GM23338 (cell line): ENCODE measurements around the gene RAB36. TPM values are rescaled to one million over a fixed set of nuclear protein-coding genes. Genes with fewer than 3 reads are reported as not detected.

Source experiments
- ATAC-seq: fragments of 200-7000 bp; cut with Tn5 transposase; 3 replicates; pipeline ENCODE4 v1.9.1; 2020
- DNase-seq: peaks from one replicate; pipeline ENCODE4 v3.0.0-alpha.2; 2015; ENCODE audit warnings: low spot score
- H2AFZ ChIP-seq: fragments of 200-600 bp; sonication (generic); 2 replicates; pipeline ENCODE4 v1.8.0; 2016; ENCODE audit warnings: antibody characterized with exemption, mild to moderate bottlenecking, moderate library complexity
- H3F3A ChIP-seq: fragments of 200-600 bp; sonication (generic); replicated peaks from 2 replicates; pipeline ENCODE4 v1.8.0; 2017; ENCODE audit warnings: antibody characterized with exemption, mixed run types, low read depth
- H3K27ac ChIP-seq: fragments of 200-600 bp; sonication (generic); 2 replicates; pipeline ENCODE4 v1.6.1; 2016; ENCODE audit warnings: low read depth
- H3K27me3 ChIP-seq: fragments of 200-600 bp; sonication (generic); 2 replicates; pipeline ENCODE4 v1.8.0; 2016; ENCODE audit warnings: mild to moderate bottlenecking, mixed run types, moderate library complexity; ENCODE audit not compliant: insufficient read depth
- H3K36me3 ChIP-seq: fragments of 200-600 bp; sonication (generic); 2 replicates; pipeline ENCODE4 v1.8.0; 2016; ENCODE audit warnings: mild to moderate bottlenecking; ENCODE audit not compliant: insufficient read depth
- H3K4me1 ChIP-seq: fragments of 200-600 bp; sonication (generic); 2 replicates; pipeline ENCODE4 v1.8.0; 2016; ENCODE audit warnings: mild to moderate bottlenecking, moderate library complexity; ENCODE audit not compliant: insufficient read depth
- H3K4me2 ChIP-seq: fragments of 200-600 bp; sonication (generic); 2 replicates; pipeline ENCODE4 v1.7.1; 2017; ENCODE audit warnings: mixed run types
- H3K4me3 ChIP-seq: fragments of 200-600 bp; sonication (generic); 2 replicates; pipeline ENCODE4 v1.6.1; 2016; ENCODE audit warnings: mixed run types
- H3K79me2 ChIP-seq: fragments of 200-600 bp; sonication (generic); replicated peaks from 2 replicates; pipeline ENCODE4 v1.8.0; 2017; ENCODE audit warnings: mild to moderate bottlenecking; ENCODE audit not compliant: insufficient read depth
- H3K9me2 ChIP-seq: fragments of 200-600 bp; sonication (generic); 2 replicates; pipeline ENCODE4 v1.8.0; 2017; ENCODE audit not compliant: insufficient read depth
- H4K20me1 ChIP-seq: fragments of 200-600 bp; sonication (generic); replicated peaks from 2 replicates; pipeline ENCODE4 v1.8.0; 2017; ENCODE audit warnings: mild to moderate bottlenecking; ENCODE audit not compliant: insufficient read depth
- H3K27ac Mint-ChIP-seq: 2 replicates; pipeline ENCODE4 v1.8.0; 2020; ENCODE audit warnings: inconsistent platforms, mild to moderate bottlenecking, moderate library complexity, mixed read lengths
- H3K27me3 Mint-ChIP-seq: 3 replicates; pipeline ENCODE4 v1.8.0; 2022; ENCODE audit warnings: low read depth, mild to moderate bottlenecking, moderate library complexity, mixed read lengths, inconsistent platforms; ENCODE audit not compliant: insufficient read depth, poor library complexity
- H3K36me3 Mint-ChIP-seq: 3 replicates; pipeline ENCODE4 v1.8.0; 2021; ENCODE audit warnings: low read depth, mild to moderate bottlenecking, inconsistent platforms, moderate library complexity, mixed read lengths
- H3K4me1 Mint-ChIP-seq: 3 replicates; pipeline ENCODE4 v1.8.0; 2020; ENCODE audit warnings: mild to moderate bottlenecking, inconsistent platforms, mixed read lengths
- H3K4me3 Mint-ChIP-seq: 3 replicates; pipeline ENCODE4 v1.8.0; 2021; ENCODE audit warnings: moderate library complexity, mild to moderate bottlenecking, inconsistent platforms, mixed read lengths
- H3K9me3 Mint-ChIP-seq: 3 replicates; pipeline ENCODE4 v1.8.0; 2020; ENCODE audit warnings: moderate library complexity, mild to moderate bottlenecking, inconsistent platforms, mixed read lengths
- CREB1 ChIP-seq: fragments of 250-450 bp; sonication (Bioruptor Pico); IDR thresholded peaks from 2 replicates; pipeline ENCODE4 v1.5.0; 2020; ENCODE audit warnings: low read depth, mild to moderate bottlenecking, moderate library complexity
- CTCF ChIP-seq, 2 experiments: fragments of 200-600 bp in 1 of 2; sonication (generic) in 1 of 2; conservative IDR thresholded peaks; 2 replicates each; pipeline versions ENCODE4 v1.5.1 to v1.6.1; 2016 to 2017; ENCODE audit warnings: antibody characterized with exemption in 2 of 2, low read depth in 2 of 2, mild to moderate bottlenecking in 2 of 2, moderate library complexity in 1 of 2
- ETS1 ChIP-seq: IDR thresholded peaks from 2 replicates; pipeline ENCODE4 v1.6.1; 2016; ENCODE audit warnings: antibody characterized with exemption
- EZH2 ChIP-seq: fragments of 200-600 bp; sonication (generic); IDR thresholded peaks from one replicate; pipeline ENCODE4 v1.8.0; 2017; ENCODE audit warnings: antibody characterized with exemption, mild to moderate bottlenecking, low read depth; ENCODE audit not compliant: unreplicated experiment
- EZH2phosphoT487 ChIP-seq: fragments of 200-600 bp; sonication (generic); IDR thresholded peaks from one replicate; pipeline ENCODE4 v1.8.1; 2018; ENCODE audit warnings: antibody characterized with exemption; ENCODE audit not compliant: unreplicated experiment
- NANOG ChIP-seq: IDR thresholded peaks from 2 replicates; pipeline ENCODE4 v1.6.1; 2016; ENCODE audit warnings: antibody characterized with exemption, borderline replicate concordance
- POLR2AphosphoS5 ChIP-seq: IDR thresholded peaks from 2 replicates; pipeline ENCODE4 v1.6.1; 2016; ENCODE audit warnings: antibody characterized with exemption, low read depth
- REST ChIP-seq: IDR thresholded peaks from one replicate; pipeline ENCODE4 v1.6.1; 2018; ENCODE audit warnings: antibody characterized with exemption; ENCODE audit not compliant: unreplicated experiment
- STAT1 ChIP-seq: IDR thresholded peaks from one replicate; pipeline ENCODE4 v1.6.1; 2016; ENCODE audit warnings: antibody characterized with exemption; ENCODE audit not compliant: unreplicated experiment
- ZNF114 ChIP-seq: fragments of 250-450 bp; sonication (Bioruptor Pico); IDR thresholded peaks from 2 replicates; pipeline ENCODE4 v1.5.0; 2020; ENCODE audit warnings: mild to moderate bottlenecking, moderate library complexity
- ZNF462 ChIP-seq: fragments of 250-450 bp; sonication (Bioruptor Pico); IDR thresholded peaks from 2 replicates; pipeline ENCODE4 v1.5.0; 2020; ENCODE audit warnings: mild to moderate bottlenecking, moderate library complexity
- polyA plus RNA-seq: library from polyadenylated mRNA; unstranded; fragments of >200 nt; fragmentation: Nextera tagmentation; extraction: Ambion mirVana; gene quantifications from 2 replicates; pipeline ENCODE4 v1.2.1, GENCODE V29; 2016
- total RNA-seq: library from RNA; depleted of rRNA; stranded (reverse); fragments of >200 nt; shearing (Covaris generic); gene quantifications from 2 replicates; pipeline ENCODE4 v1.2.3, GENCODE V29; 2014

The RAB36 gene
- total and polyA plus RNA-seq, 2 experiments from 2014 or later = 0.58 to 1.2 TPM

DNA sequence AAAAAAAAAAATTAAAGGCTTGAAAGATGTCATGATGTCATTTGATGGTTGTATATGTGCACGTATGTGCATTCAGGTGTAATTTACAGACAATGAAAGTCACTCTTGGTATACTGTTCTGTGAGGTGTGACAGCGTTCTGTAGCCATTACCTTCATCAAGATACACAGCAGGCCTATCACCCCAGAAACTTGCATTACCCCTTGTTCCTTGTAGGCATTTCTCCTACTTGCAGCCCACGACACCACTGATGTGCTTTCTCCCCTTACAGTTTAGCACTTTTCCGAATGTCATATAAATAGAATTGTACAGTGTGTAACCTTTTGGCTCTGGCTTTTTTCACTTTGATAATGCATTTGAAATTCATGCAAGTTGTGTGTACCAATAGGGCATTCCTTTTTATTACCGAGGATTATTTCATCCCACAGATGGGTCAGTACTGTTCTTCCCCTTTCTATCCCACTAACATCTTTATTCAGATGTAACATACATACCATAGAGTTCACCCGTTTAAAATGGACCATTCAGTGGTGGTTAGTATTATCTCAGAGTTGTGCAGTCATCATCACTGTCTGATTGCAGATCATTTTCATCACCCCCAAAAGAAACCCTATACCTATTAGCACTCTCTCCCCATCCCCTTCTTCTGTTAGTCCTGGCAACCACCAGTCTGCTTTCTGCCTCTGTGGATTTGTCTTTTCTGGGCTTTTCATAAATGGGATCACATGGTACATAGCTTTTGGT is 65.3 kb downstream of the RAB36 start:
- no peaks in the 10 kb centered on the region for H3K9me2 ChIP-seq
- H3K27ac Mint-ChIP-seq = no peak overlapping the region
- ATAC-seq (no peak), DNase-seq (no peak)
- no peaks in the 10 kb centered on the region; the same call in 1 of the 2 replicates for H3K4me1 ChIP-seq
- peaks cover 16% of the 10 kb centered on the region for H3K36me3 Mint-ChIP-seq
- H3K4me2 ChIP-seq = no peak overlapping the region
- H4K20me1 ChIP-seq = peaks cover 42% of the 10 kb centered on the region
- peaks cover 100% of the 10 kb centered on the region for H3K79me2 ChIP-seq
- 0 out of 2 replicates have a peak, but pooled peaks cover 3% of the 10 kb centered on the region for H3F3A ChIP-seq
- H3K4me3 Mint-ChIP-seq = no peak overlapping the region
- no peak for TF ChIP-seq ZNF114
- no peak for TF ChIP-seq REST
- TF ChIP-seq EZH2 = no peak
- TF ChIP-seq EZH2phosphoT487 = no peak
- no peak for TF ChIP-seq POLR2AphosphoS5
- TF ChIP-seq CREB1 (CRISPR knock-in tag) = no peak
- no peak for TF ChIP-seq STAT1
- no peak for TF ChIP-seq ETS1
- no peak for TF ChIP-seq ZNF462 (CRISPR knock-in tag)
- TF ChIP-seq CTCF (conservative IDR thresholded peaks at IDR 0.05; ENCODE audit: low read depth in 2 of 2) = no peak
- TF ChIP-seq NANOG = no peak
- H3K27me3 ChIP-seq = no peaks in the 10 kb centered on the region
- no peak overlapping the region for H2AFZ ChIP-seq
- H3K9me3 Mint-ChIP-seq = no peaks in the 10 kb centered on the region
- H3K4me1 Mint-ChIP-seq = peaks cover 32% of the 10 kb centered on the region
- no peak overlapping the region for H3K27ac ChIP-seq
- H3K27me3 Mint-ChIP-seq = peaks cover 11% of the 10 kb centered on the region
- no peak overlapping the region for H3K4me3 ChIP-seq
- no peaks in the 10 kb centered on the region for H3K36me3 ChIP-seq
